Measurements from ENCODE around the gene SEBOX.

GRCh38 chr17:28384281-28385036, 19.5 kb upstream of the SEBOX start:
- no peak for TF ChIP-seq CTCF (IDR thresholded peaks at IDR 0.05; ENCODE audit: low read length)
- no peak for TF ChIP-seq EZH2 (IDR thresholded peaks at IDR 0.05; ENCODE audit: borderline replicate concordance, low read length)
